BJ (cell line): ENCODE data around the gene TRAPPC5. TPM values are rescaled to one million over a fixed set of nuclear protein-coding genes. Genes with fewer than 3 reads are reported as not detected.
A peak's percentile ranks its signal among the peaks of the same experiment; 100 is the strongest.

ENCODE experiments used
- CTCF ChIA-PET: fragments of 350-600 bp; formaldehyde crosslinking; extraction: SDS; loops from one replicate; lab custom pipeline; 2021; ENCODE audit warnings: antibody characterized with exemption, inconsistent platforms; lab: Yijun Ruan, JAX
- POLR2A ChIA-PET: fragments of 300-600 bp; sonication (Branson Sonifier 250); formaldehyde crosslinking; extraction: SDS; loops from one replicate; lab custom pipeline; 2021; ENCODE audit warnings: antibody characterized with exemption; lab: Charles Lee
- DNase-seq: peaks from one replicate; pipeline ENCODE4 v3.0.0-alpha.2; 2011; ENCODE audit warnings: low read depth
- H3K27me3 ChIP-seq: 2 replicates; pipeline ENCODE4 v1.6.0; 2011; ENCODE audit warnings: low read length; ENCODE audit not compliant: control insufficient read depth, insufficient read depth
- H3K36me3 ChIP-seq: 2 replicates; pipeline ENCODE4 v1.5.1; 2011; ENCODE audit warnings: low read length; ENCODE audit not compliant: control insufficient read depth, insufficient read depth
- H3K4me3 ChIP-seq: 2 replicates; pipeline ENCODE4 v1.5.1; 2011; ENCODE audit warnings: low read depth, mild to moderate bottlenecking, control low read depth, low read length
- polyA plus RNA-seq: library from polyadenylated mRNA; depleted of rRNA; stranded (reverse); fragments of >200 nt; gene quantifications from 2 replicates; pipeline ENCODE4 v1.2.3, GENCODE V29; 2011
- TF ChIP-seq, protein P1 (sequence below): IDR thresholded peaks from 2 replicates; pipeline ENCODE4 v1.5.1; 2011; ENCODE audit warnings: low read depth, mild to moderate bottlenecking, control low read depth, inconsistent platforms, low read length, moderate library complexity; ENCODE audit not compliant: insufficient read depth

TRAPPC5 gene
- polyA plus RNA-seq, 1 experiment: 85.1 TPM

DNA sequence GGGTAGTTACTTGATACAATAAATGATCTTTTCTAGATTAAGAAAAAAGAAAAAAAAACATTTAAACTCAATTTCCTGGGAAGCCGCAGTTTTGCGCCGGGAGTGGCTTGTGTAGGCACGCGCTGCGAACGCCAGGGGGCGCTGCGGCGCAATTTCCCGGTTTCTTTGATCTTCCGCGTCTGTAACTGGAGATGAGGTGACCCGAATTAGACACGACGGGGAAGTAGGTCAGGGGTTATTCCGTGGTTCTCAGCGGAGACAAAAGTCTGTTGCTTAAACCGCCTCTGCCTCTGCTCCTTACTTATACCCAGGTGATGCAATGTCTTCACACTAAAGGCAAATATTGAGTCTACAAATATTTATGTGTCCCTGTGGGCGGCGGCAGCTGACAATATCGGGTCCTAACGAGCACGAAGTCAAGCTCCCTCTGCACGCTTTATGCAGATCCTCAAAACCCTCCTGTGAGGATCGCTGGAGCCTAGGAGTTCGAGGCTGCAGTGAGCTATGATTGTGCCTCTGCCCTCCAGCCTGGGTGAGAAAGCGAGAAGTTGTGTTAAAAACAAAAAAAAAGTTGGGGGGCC lies 28.5 kb upstream of the TRAPPC5 start:
- peak; percentile 19 for DNase-seq
- H3K36me3 ChIP-seq: no peaks in the 10 kb centered on the region
- H3K4me3 ChIP-seq: no peak overlapping the region; the same call in 1 of the 2 replicates
- peaks cover 3% of the 10 kb centered on the region; the same call in 1 of the 2 replicates for H3K27me3 ChIP-seq
- ChIA-PET POLR2A (no interaction called here), CTCF (interaction anchor here (0.6 to 11.0 kb wide), 16 partner anchors 9 to 298 kb away, joined by 3 to 91 read pairs (median 6); partner anchors contain the start of genes MCEMP1, PET100, PNPLA6 and RETN)
- TF ChIP-seq, protein P1, sequence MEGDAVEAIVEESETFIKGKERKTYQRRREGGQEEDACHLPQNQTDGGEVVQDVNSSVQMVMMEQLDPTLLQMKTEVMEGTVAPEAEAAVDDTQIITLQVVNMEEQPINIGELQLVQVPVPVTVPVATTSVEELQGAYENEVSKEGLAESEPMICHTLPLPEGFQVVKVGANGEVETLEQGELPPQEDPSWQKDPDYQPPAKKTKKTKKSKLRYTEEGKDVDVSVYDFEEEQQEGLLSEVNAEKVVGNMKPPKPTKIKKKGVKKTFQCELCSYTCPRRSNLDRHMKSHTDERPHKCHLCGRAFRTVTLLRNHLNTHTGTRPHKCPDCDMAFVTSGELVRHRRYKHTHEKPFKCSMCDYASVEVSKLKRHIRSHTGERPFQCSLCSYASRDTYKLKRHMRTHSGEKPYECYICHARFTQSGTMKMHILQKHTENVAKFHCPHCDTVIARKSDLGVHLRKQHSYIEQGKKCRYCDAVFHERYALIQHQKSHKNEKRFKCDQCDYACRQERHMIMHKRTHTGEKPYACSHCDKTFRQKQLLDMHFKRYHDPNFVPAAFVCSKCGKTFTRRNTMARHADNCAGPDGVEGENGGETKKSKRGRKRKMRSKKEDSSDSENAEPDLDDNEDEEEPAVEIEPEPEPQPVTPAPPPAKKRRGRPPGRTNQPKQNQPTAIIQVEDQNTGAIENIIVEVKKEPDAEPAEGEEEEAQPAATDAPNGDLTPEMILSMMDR: peak; percentile 97

DNA sequence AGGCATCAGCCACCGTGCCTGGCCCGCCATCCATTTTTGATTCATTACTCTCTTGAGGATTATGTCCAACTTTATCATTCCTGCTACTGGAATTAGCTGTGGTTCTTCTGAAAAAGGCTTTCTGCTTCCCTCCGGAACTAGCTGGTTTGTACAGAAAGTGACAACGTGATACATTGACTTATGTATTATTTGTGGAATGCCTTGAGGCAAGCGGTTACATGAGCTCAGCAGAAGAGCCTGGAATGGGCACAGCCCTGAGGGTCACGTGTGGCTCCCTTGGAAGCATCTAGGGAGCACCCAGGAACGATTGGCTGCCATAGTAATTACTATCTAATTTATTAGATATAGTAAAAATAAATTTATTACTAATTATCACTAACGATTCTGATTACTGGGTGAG lies 26.2 kb upstream of the TRAPPC5 start:
- CTCF ChIA-PET: interaction anchor here (0.6 to 11.0 kb wide), 6 partner anchors 10 to 302 kb away, joined by 3 to 91 read pairs (median 7); partner anchors contain the start of gene TRAPPC5
- DNase-seq: no peak
- TF ChIP-seq, protein P1: no peak
- Histone ChIP-seq H3K36me3 (no peaks in the 10 kb centered on the region), H3K4me3 (no peak overlapping the region), H3K27me3 (peaks cover 3% of the 10 kb centered on the region; the same call in 1 of the 2 replicates)
- POLR2A ChIA-PET: no interaction called here

- CTCF ChIA-PET: interaction anchor here (0.6 to 11.0 kb wide), 5 partner anchors 14 to 145 kb away, joined by 3 to 91 read pairs (median 3); partner anchors contain the start of gene TRAPPC5
- Histone ChIP-seq H3K36me3 (no peaks in the 10 kb centered on the region), H3K4me3 (no peak overlapping the region), H3K27me3 (peaks cover under 1% of the 10 kb centered on the region; the same call in 1 of the 2 replicates)
- no peak for DNase-seq
- POLR2A ChIA-PET: no interaction called here
- TF ChIP-seq, protein P1: no peak
These were observed 25.1 kb upstream of the TRAPPC5 start for GRCh38 chr19:7655581-7655980.

DNA sequence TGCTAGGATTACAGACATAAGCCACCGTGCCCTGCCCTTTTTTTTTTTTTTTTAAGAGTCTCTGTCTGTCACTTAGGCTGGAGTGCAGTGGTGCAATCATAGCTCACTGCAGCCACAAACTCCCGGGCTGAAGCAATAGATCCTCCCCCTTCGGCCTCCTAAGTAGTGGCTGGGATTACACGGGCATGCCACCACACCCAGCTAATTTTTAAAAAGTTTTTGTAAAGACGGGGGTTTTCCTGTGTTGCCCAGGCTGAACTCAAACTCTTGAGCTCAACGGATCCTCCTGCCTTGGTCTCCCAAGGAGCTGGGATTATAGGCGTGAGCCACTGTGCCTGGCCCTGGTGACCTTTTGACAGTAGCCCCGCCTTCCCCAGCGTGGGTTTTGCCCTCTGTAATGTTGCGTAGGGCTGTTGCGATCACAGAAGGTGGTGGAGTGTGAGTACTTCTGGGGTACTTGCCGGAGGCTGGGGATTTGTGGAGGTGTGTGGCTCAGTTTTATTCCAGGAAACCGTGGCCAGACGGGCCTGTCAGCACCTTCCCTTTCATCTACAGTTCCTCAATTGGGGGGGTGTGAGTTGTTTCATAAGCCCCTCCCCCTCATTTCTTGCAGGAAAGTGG lies 23.4 kb upstream of the TRAPPC5 start:
- CTCF ChIA-PET: interaction anchor here (1.0 to 11.0 kb wide), 3 partner anchors 23 to 303 kb away, joined by 4 to 91 read pairs (median 6); partner anchors contain the start of gene TRAPPC5
- Histone ChIP-seq H3K27me3 (no peaks in the 10 kb centered on the region; the same call in 1 of the 2 replicates), H3K4me3 (no peak overlapping the region), H3K36me3 (no peaks in the 10 kb centered on the region)
- POLR2A ChIA-PET: no interaction called here
- TF ChIP-seq, protein P1: no peak
- DNase-seq: no peak

DNA sequence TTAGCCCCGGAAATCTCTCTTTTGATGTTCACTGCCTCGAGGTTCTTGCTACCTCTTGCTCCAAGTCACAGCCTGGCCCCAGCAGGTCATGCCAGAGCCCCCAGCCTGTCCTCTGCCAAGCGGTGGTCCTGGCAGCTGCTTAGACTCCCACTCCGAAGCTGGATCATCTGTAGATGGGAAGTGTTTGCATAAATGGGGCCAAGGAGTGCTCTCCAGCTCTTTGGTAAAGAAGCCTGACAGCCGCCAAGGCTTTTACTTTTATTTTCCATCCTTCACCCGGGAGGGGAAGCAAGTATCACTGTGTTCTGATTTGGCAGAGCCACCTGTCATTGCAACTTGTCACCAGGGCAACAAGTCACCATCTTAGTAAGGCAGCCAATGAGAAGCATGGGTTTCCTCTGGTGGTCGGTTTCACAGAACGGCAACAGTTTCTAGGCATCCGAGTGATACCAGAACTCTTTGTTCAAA lies 22.4 kb upstream of the TRAPPC5 start:
- Histone ChIP-seq H3K4me3 (no peak overlapping the region), H3K36me3 (no peaks in the 10 kb centered on the region), H3K27me3 (no peaks in the 10 kb centered on the region; the same call in 1 of the 2 replicates)
- CTCF ChIA-PET: interaction anchor here (1.0 to 11.0 kb wide), 3 partner anchors 22 to 304 kb away, joined by 4 to 91 read pairs (median 6); partner anchors contain the start of gene TRAPPC5
- TF ChIP-seq, protein P1: no peak
- POLR2A ChIA-PET: no interaction called here
- no peak for DNase-seq
